H9 (cell line): ENCODE measurements around the gene EIF3K. TPM values are rescaled to one million over a fixed set of nuclear protein-coding genes. Genes with fewer than 3 reads are reported as not detected.

Experiments
- DNase-seq: peaks from one replicate; pipeline ENCODE4 v3.0.0-alpha.2; 2017
- H2AFZ ChIP-seq: one replicate; pipeline ENCODE4 v1.6.1; 2013; ENCODE audit warnings: mild to moderate bottlenecking, low read length, control low read depth, moderate library complexity
- H2AK5ac ChIP-seq: 2 replicates; pipeline ENCODE4 v1.6.1; 2013; ENCODE audit warnings: low read length, control low read depth, mixed read lengths; ENCODE audit not compliant: insufficient read length
- H2BK120ac ChIP-seq: one replicate; pipeline ENCODE4 v1.6.1; 2013; ENCODE audit warnings: low read depth, mild to moderate bottlenecking, low read length, control low read depth, inconsistent platforms; ENCODE audit not compliant: poor library complexity, severe bottlenecking
- H2BK12ac ChIP-seq: 2 replicates; pipeline ENCODE4 v1.6.1; 2013; ENCODE audit warnings: low read length, control low read depth, mixed read lengths, low read depth; ENCODE audit not compliant: insufficient read length
- H2BK15ac ChIP-seq: 2 replicates; pipeline ENCODE4 v1.6.1; 2013; ENCODE audit warnings: low read depth, low read length, control low read depth
- H2BK20ac ChIP-seq: one replicate; pipeline ENCODE4 v1.6.1; 2013; ENCODE audit warnings: low read depth, mild to moderate bottlenecking, low read length, control low read depth, inconsistent platforms; ENCODE audit not compliant: poor library complexity, severe bottlenecking
- H2BK5ac ChIP-seq: 2 replicates; pipeline ENCODE4 v1.6.1; 2013; ENCODE audit warnings: low read length, control low read depth, mixed read lengths; ENCODE audit not compliant: insufficient read length
- H3K14ac ChIP-seq: 2 replicates; pipeline ENCODE4 v1.6.1; 2013; ENCODE audit warnings: low read length, control low read depth; ENCODE audit not compliant: insufficient read depth
- H3K18ac ChIP-seq: 2 replicates; pipeline ENCODE4 v1.6.1; 2013; ENCODE audit warnings: low read depth, mild to moderate bottlenecking, mixed read lengths, low read length, control low read depth; ENCODE audit not compliant: insufficient read length
- H3K23ac ChIP-seq: 2 replicates; pipeline ENCODE4 v1.6.1; 2013; ENCODE audit warnings: low read length, control low read depth, mixed read lengths, low read depth; ENCODE audit not compliant: insufficient read length
- H3K23me2 ChIP-seq: 2 replicates; pipeline ENCODE4 v1.6.1; 2013; ENCODE audit warnings: low read depth, mild to moderate bottlenecking, mixed read lengths, low read length, control low read depth; ENCODE audit not compliant: insufficient read length, poor library complexity, severe bottlenecking
- H3K27ac ChIP-seq: 2 replicates; pipeline ENCODE4 v1.5.1; 2013; ENCODE audit warnings: low read length, control low read depth, mixed read lengths, low read depth; ENCODE audit not compliant: insufficient read length
- H3K27me3 ChIP-seq: 2 replicates; pipeline ENCODE4 v1.6.1; 2013; ENCODE audit warnings: low read length, control low read depth, inconsistent platforms; ENCODE audit not compliant: insufficient read depth
- H3K4ac ChIP-seq: 2 replicates; pipeline ENCODE4 v1.6.1; 2013; ENCODE audit warnings: low read depth, mild to moderate bottlenecking, control low read depth, inconsistent platforms, low read length, moderate library complexity
- H3K4me1 ChIP-seq: 2 replicates; pipeline ENCODE4 v1.6.1; 2013; ENCODE audit warnings: low read length, control low read depth, inconsistent platforms; ENCODE audit not compliant: insufficient read depth
- H3K4me2 ChIP-seq: 2 replicates; pipeline ENCODE4 v1.6.1; 2013; ENCODE audit warnings: low read length, control low read depth, mixed read lengths; ENCODE audit not compliant: insufficient read length, insufficient read depth
- H3K56ac ChIP-seq: 2 replicates; pipeline ENCODE4 v1.6.1; 2013; ENCODE audit warnings: low read depth, mild to moderate bottlenecking, mixed read lengths, low read length, control low read depth; ENCODE audit not compliant: insufficient read length
- H3K79me1 ChIP-seq: 2 replicates; pipeline ENCODE4 v1.6.1; 2013; ENCODE audit warnings: low read depth, mild to moderate bottlenecking, moderate library complexity, low read length, control low read depth, inconsistent platforms; ENCODE audit not compliant: insufficient read depth, poor library complexity, severe bottlenecking
- H3K79me2 ChIP-seq: 2 replicates; pipeline ENCODE4 v1.6.1; 2013; ENCODE audit warnings: low read length, control low read depth, inconsistent platforms; ENCODE audit not compliant: insufficient read depth
- H3K9ac ChIP-seq: 2 replicates; pipeline ENCODE4 v1.6.1; 2013; ENCODE audit warnings: low read length, control low read depth, mixed read lengths; ENCODE audit not compliant: insufficient read length; ENCODE audit errors: extremely low read depth
- H3K9me3 ChIP-seq: one replicate; pipeline ENCODE4 v1.6.1; 2013; ENCODE audit warnings: low read depth, low read length, inconsistent platforms; ENCODE audit not compliant: control insufficient read depth
- H3T11ph ChIP-seq: one replicate; pipeline ENCODE4 v1.6.1; 2013; ENCODE audit warnings: mild to moderate bottlenecking, low read length, control low read depth, inconsistent platforms
- H4K20me1 ChIP-seq: one replicate; pipeline ENCODE4 v1.6.1; 2013; ENCODE audit not compliant: control insufficient read depth, insufficient read length, insufficient read depth
- H4K5ac ChIP-seq: 2 replicates; pipeline ENCODE4 v1.6.1; 2013; ENCODE audit warnings: low read depth, mild to moderate bottlenecking, mixed read lengths, low read length, control low read depth; ENCODE audit not compliant: insufficient read length
- H4K8ac ChIP-seq: replicated peaks from 2 replicates; pipeline ENCODE4 v1.6.1; 2013; ENCODE audit warnings: low read length, control low read depth, mixed read lengths, low read depth; ENCODE audit not compliant: insufficient read length
- H4K91ac ChIP-seq: 2 replicates; pipeline ENCODE4 v1.6.1; 2013; ENCODE audit warnings: low read depth, mild to moderate bottlenecking, moderate library complexity, mixed read lengths, low read length, control low read depth; ENCODE audit not compliant: insufficient read length
- H3K27ac Mint-ChIP-seq, 3 experiments: 2 replicates in 2 of 3; 3 replicates in 1 of 3; pipeline ENCODE4 v1.8.0; 2020 to 2021; ENCODE audit warnings: mixed read lengths in 3 of 3, mild to moderate bottlenecking in 1 of 3, moderate library complexity in 1 of 3
- H3K27me3 Mint-ChIP-seq: 2 replicates; pipeline ENCODE4 v1.8.0; 2021; ENCODE audit warnings: low read depth, mild to moderate bottlenecking, moderate library complexity, mixed read lengths
- H3K36me3 Mint-ChIP-seq, 3 experiments: 2 replicates in 2 of 3; 3 replicates in 1 of 3; pipeline ENCODE4 v1.8.0; 2020 to 2021; ENCODE audit warnings: low read depth in 3 of 3, mixed read lengths in 3 of 3; ENCODE audit not compliant: insufficient read depth in 1 of 3
- H3K4me1 Mint-ChIP-seq, 2 experiments: 2 replicates each; pipeline ENCODE4 v1.8.0; 2020; ENCODE audit warnings: mixed read lengths in 2 of 2
- H3K4me3 Mint-ChIP-seq, 2 experiments: 2 replicates in 1 of 2; 3 replicates in 1 of 2; pipeline ENCODE4 v1.8.0; 2020 to 2021; ENCODE audit warnings: mild to moderate bottlenecking in 2 of 2, mixed read lengths in 2 of 2, moderate library complexity in 1 of 2
- H3K9me3 Mint-ChIP-seq, 2 experiments: 2 replicates in 1 of 2; 3 replicates in 1 of 2; pipeline ENCODE4 v1.8.0; 2020; ENCODE audit warnings: mild to moderate bottlenecking in 2 of 2, mixed read lengths in 2 of 2, moderate library complexity in 1 of 2
- CTCF ChIP-seq: fragments of 200-600 bp; sonication (generic); conservative IDR thresholded peaks from 3 replicates; pipeline ENCODE4 v1.8.0; 2021; ENCODE audit warnings: antibody characterized with exemption, mild to moderate bottlenecking
- WGBS: extraction: QIAGEN DNeasy Blood & Tissue Kit; methylation state at CpG from one replicate; pipeline ENCODE4 v1.1.7; 2013; ENCODE audit warnings: missing lambda C conversion rate, low lambda C conversion rate, mixed read lengths; ENCODE audit not compliant: insufficient read length; ENCODE audit errors: extremely low coverage; 5-methylcytosine and 5-hydroxymethylcytosine counted together
- total RNA-seq: library from RNA; stranded (reverse); gene quantifications from 2 replicates; pipeline ENCODE4 v1.2.1, GENCODE V29; 2021

The EIF3K gene
- total RNA-seq, 1 experiment from 2014 or later: 345 TPM

- WGBS: no CpG with 5 or more reads among the region's 16 CpGs
These were observed 13.7 kb downstream of the EIF3K start for GRCh38 chr19:38632476-38633213.

More at GRCh38 chr19:38632476-38633213, 13.7 kb downstream of the EIF3K start:
- Histone ChIP-seq H4K8ac (no peak overlapping the region), H3T11ph (no peak overlapping the region), H3K79me2 (no peaks in the 10 kb centered on the region), H3K56ac (no peak overlapping the region), H3K23ac (no peak overlapping the region), H4K20me1 (no peaks in the 10 kb centered on the region), H3K4ac (no peak overlapping the region), H3K14ac (no peak overlapping the region), H3K9me3 (no peaks in the 10 kb centered on the region), H2BK12ac (no peak overlapping the region), H3K79me1 (no peaks in the 10 kb centered on the region), H2BK120ac (no peak overlapping the region), H2AK5ac (no peak overlapping the region), H3K23me2 (no peaks in the 10 kb centered on the region), H2BK20ac (no peak overlapping the region), H3K27me3 (no peaks in the 10 kb centered on the region), H2BK5ac (no peak overlapping the region), H3K9ac (no peak overlapping the region), H2AFZ (no peak overlapping the region), H3K4me1 (no peaks in the 10 kb centered on the region), H3K27ac (no peak overlapping the region), H3K18ac (no peak overlapping the region), H4K5ac (no peak overlapping the region), H3K4me2 (no peak overlapping the region), H4K91ac (no peak overlapping the region), H2BK15ac (no peak overlapping the region)
- Mint-ChIP-seq H3K9me3 (no peaks in the 10 kb centered on the region), H3K36me3 (peaks cover 35 to 82% (median 82%) of the 10 kb centered on the region in 3 experiments), H3K4me1 (peaks cover 20 to 23% of the 10 kb centered on the region in 2 experiments), H3K4me3 (no peak overlapping the region; a peak in 1 of 5 replicates), H3K27ac (peak overlapping the region in 2 of 3 experiments; percentile 73 to 86; a peak in 4 of 7 replicates), H3K27me3 (peaks cover 2% of the 10 kb centered on the region; the same call in 1 of the 2 replicates)
- TF ChIP-seq CTCF: no peak
- DNase-seq: no peak
